ENCODE measurements around the gene NGEF.

The NGEF gene

DNA sequence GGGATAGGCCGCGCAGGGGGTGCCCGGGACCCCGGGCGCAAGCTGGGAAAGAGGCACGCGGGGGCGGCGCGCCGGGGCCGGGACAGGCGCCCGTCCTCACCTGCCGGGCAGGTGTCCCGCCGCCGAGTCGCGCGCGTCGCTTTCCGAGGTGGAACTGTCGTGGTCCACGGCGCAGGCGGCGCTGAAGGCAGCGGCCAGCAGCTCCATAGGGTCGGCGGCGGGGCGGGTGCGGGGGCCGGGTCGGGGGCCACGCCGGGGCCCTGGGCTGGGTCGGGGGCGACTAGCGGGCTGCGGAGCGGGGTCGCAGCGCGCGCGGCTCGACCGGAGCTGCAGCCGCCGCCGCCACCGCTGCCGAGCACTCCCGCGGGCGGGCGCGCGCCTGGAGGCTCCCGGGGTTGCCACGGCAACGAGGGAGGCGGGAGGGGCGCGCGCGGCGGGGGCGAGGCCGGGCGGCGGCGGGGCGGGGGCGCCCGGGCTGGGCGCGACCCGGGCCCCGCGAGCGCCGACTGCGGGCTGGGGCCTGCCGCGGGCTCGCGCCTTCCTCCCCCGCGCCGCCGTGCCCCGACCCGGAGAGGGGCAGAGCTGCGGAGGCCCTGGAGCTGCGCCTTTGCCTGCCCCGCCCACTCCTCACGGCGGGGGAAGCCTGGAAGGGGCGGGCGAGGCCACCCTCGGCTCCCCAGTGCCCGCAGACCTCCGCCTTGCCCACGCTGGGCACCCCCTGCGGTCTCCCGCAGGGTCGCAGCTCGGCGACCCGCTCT, 85.1 kb downstream of the NGEF start:
- H3K4me3 ChIP-seq (ENCODE audit: low read length): no peak overlapping the region
- DNase-seq (ENCODE audit: low read depth): no peak
- TF ChIP-seq, protein P1, sequence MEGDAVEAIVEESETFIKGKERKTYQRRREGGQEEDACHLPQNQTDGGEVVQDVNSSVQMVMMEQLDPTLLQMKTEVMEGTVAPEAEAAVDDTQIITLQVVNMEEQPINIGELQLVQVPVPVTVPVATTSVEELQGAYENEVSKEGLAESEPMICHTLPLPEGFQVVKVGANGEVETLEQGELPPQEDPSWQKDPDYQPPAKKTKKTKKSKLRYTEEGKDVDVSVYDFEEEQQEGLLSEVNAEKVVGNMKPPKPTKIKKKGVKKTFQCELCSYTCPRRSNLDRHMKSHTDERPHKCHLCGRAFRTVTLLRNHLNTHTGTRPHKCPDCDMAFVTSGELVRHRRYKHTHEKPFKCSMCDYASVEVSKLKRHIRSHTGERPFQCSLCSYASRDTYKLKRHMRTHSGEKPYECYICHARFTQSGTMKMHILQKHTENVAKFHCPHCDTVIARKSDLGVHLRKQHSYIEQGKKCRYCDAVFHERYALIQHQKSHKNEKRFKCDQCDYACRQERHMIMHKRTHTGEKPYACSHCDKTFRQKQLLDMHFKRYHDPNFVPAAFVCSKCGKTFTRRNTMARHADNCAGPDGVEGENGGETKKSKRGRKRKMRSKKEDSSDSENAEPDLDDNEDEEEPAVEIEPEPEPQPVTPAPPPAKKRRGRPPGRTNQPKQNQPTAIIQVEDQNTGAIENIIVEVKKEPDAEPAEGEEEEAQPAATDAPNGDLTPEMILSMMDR (conservative IDR thresholded peaks at IDR 0.05; ENCODE audit: low read depth, low read length): no peak

DNA sequence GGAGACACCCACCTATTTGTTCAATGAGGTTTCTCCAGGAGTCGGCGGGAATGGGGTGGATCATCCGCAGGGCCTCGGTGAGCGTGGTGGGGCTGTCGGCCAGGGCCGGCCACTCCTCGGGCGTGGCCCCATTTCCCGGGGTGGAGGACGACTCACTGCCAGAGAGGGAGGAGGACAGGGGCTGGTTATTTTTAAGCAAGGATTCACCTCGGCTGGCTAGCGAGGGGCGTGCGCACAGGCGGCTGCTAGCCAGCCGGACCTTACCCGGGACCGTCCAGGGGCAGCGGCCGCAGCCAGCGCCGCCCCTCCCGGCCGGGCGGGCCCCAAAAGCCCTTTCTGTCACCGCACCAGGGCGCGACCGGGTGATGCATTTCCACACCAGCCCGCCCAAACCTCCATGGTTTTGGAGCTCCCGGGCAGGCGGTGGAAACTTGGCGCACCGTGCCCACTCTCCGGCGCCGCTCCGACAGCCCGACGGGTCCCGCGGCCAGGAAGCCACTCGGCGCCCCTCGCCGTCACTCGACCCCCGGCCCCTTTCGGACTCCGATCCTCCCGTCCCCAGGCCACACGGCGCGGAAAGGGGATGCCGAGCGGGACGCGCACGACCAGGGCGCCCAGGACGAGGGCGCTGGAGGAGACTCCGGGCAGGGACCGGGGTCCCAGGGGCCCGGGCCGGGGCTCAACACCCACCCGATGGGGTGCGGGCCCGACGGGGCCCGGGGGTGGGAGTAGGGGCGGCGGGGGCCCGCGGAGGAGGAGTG, 85.8 kb downstream of the NGEF start:
- H3K4me3 ChIP-seq (ENCODE audit: low read length): no peak overlapping the region

DNA sequence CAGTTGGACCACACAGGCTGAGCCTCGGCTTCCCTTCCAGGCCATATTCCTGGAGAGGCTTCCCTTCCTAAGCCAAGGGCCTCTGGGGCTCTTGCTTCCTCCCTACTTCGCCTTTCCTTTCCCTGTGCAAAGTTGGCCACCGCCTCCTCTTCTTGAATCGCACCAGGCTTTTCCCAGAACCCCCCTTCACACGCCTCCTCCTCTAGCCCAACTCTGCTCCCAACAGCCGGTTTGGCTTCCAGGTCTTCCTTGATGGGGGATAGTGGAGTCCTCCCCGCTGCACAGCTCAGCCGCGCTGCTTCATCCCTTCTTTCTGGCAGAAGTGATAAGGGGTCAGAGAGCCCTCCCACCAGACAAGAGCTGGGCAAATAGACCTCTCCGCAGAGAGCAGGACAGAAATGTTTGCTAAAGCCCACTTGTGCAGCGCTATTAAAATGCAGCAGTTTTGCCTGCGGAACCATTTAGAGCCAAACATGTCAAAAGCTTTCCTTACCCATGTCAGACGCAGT, 86.6 kb downstream of the NGEF start:
- TF ChIP-seq, protein P1 (conservative IDR thresholded peaks at IDR 0.05; ENCODE audit: low read depth, low read length): no peak
- no peak overlapping the region for H3K4me3 ChIP-seq (ENCODE audit: low read length)
- no peak for DNase-seq (ENCODE audit: low read depth)

More for the DNA sequence above, 85.8 kb downstream of the NGEF start:
- no peak for DNase-seq (ENCODE audit: low read depth)
- TF ChIP-seq, protein P1 (conservative IDR thresholded peaks at IDR 0.05; ENCODE audit: low read depth, low read length): no peak

DNA sequence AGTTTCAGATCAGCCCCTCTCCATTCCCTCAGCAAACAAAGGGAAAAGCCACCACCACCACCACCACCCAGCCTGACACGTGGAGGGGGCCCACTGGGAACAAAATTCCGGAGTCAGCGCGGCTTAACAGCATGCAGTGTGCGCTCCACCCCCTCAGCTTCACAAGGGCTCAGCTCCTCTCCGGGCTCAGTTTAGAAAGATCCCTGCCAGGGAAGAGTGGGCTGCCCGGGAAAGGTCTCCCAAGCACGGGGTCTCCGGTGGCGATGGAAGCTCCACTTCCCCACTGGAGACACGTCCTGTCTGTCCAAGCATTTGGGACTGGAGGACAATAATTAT, 87.3 kb downstream of the NGEF start:
- no peak overlapping the region for H3K4me3 ChIP-seq (ENCODE audit: low read length)
- TF ChIP-seq, protein P1 (conservative IDR thresholded peaks at IDR 0.05; ENCODE audit: low read depth, low read length): no peak
- DNase-seq (ENCODE audit: low read depth): no peak

DNA sequence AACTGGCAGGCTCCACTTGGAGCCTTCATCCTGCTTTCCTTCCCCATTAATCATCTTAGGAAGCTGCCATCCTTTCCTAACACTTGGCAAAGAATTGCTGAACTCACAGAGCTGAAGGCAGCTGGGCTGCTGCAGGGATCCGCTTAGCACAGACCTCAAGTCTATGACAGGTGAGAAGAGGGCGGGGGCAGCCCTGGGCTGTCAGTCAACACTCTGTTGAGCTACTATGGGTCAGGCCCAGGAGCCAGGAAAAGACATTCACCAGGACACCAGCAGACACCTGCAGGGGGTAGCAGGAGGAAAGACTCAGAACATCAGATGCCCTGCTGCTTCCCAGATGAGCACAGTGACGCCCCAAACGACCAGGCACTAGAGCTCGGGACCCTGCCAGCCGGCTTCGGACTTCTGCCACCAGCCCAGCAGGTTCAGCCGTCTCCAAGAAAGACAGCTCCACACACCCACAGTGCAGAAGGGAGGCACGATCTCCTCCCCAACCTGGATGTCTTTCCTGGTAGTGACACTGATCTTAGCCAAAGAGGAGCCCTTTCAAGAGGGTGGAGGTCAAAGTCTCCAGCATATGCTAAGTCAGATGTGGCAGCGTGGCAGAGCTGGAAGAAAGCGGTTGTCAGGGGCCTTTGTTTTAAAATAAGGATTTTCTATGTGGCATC, 87.8 kb downstream of the NGEF start:
- DNase-seq (ENCODE audit: low read depth): no peak
- H3K4me3 ChIP-seq (ENCODE audit: low read length): no peak overlapping the region
- TF ChIP-seq, protein P1 (conservative IDR thresholded peaks at IDR 0.05; ENCODE audit: low read depth, low read length): no peak

DNA sequence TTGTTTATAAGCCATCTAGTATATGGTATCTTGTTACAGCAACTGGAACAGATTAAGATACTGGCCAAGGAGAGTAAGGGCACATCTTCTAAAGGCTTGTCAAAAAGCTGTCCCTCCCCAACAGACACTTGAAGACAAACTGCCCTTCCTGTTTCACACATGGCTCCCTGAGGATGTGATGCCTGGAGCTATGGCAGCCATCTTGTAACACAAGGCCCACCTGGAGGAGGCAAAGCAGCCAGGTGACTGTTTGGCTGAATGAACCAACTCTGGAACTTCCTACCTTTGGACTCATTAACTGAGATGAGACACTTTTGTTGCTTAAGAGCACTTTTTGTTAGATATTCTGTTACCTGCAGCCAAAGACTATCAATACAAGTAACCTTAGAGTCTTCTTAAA, 88.6 kb downstream of the NGEF start:
- TF ChIP-seq, protein P1 (conservative IDR thresholded peaks at IDR 0.05; ENCODE audit: low read depth, low read length): no peak
- no peak overlapping the region for H3K4me3 ChIP-seq (ENCODE audit: low read length)
- DNase-seq (ENCODE audit: low read depth): no peak
